ENCODE results near the gene ITK. TPM values are rescaled to one million over a fixed set of nuclear protein-coding genes. Genes with fewer than 3 reads are reported as not detected.

Gene ITK
- polyA plus RNA-seq, 1 donor (not counting 4 experiments of a cell fraction or from before 2014, with no cell fraction given): not detected

- dilution Hi-C loops (cut with MboI; ENCODE audit: extremely low pct_ligation_motif_present, low sequenced_read_pairs): no loop called here
- no peaks in the 10 kb centered on the region for H3K27me3 ChIP-seq (ENCODE audit: control insufficient read depth, extremely low read depth, insufficient read depth, low read length)
- no peak for FAIRE-seq
Observed at GRCh38 chr5:157279605-157280239, 99.1 kb downstream of the ITK start.

GRCh38 chr5:157280927-157281326, 100.3 kb downstream of the ITK start:
- dilution Hi-C loops (cut with MboI; ENCODE audit: extremely low pct_ligation_motif_present, low sequenced_read_pairs): no loop called here
- Histone ChIP-seq H3K27ac (ENCODE audit: control insufficient read depth, insufficient read depth, low read length) (no peak overlapping the region), H3K4me1 (ENCODE audit: control insufficient read depth, extremely low read depth, insufficient read depth, low read length) (no peaks in the 10 kb centered on the region), H3K4me3 (ENCODE audit: control insufficient read depth in 2 of 3, extremely low read depth in 1 of 3, insufficient read depth in 2 of 3, low read depth in 1 of 3, low read length in 3 of 3) (no peak overlapping the region), H3K9ac (ENCODE audit: control insufficient read depth, extremely low read depth, insufficient read depth, low read length) (no peak overlapping the region), H3K79me2 (ENCODE audit: control insufficient read depth, insufficient read depth, low read length) (no peaks in the 10 kb centered on the region), H3K36me3 (ENCODE audit: control insufficient read depth in 2 of 2, extremely low read depth in 1 of 2, insufficient read depth in 2 of 2, low read length in 2 of 2) (no peaks in the 10 kb centered on the region), H3K9me3 (ENCODE audit: control insufficient read depth, low read depth, low read length) (no peaks in the 10 kb centered on the region), H3K9me1 (ENCODE audit: control insufficient read depth, extremely low read depth, insufficient read depth, low read length) (no peaks in the 10 kb centered on the region), H3K27me3 (ENCODE audit: control insufficient read depth, extremely low read depth, insufficient read depth, low read length) (no peaks in the 10 kb centered on the region), H4K20me1 (ENCODE audit: control insufficient read depth, extremely low read depth, insufficient read depth, low read length) (no peaks in the 10 kb centered on the region), H3K4me2 (ENCODE audit: control insufficient read depth, extremely low read depth, insufficient read depth, low read depth, low read length) (no peak overlapping the region), H2AFZ (ENCODE audit: control insufficient read depth, low read length) (no peak overlapping the region)
- TF ChIP-seq CTCF (optimal IDR thresholded peaks at IDR 0.05 in 1 of 3, IDR thresholded peaks at IDR 0.05 in 1 of 3, conservative IDR thresholded peaks at IDR 0.05 in 1 of 3; ENCODE audit: extremely low read depth in 1 of 3, insufficient read depth in 2 of 3, low read length in 3 of 3) (no peak), EZH2 (IDR thresholded peaks at IDR 0.05; ENCODE audit: low read length) (no peak)
- DNase-seq (ENCODE audit: low read depth, low spot score) (no peak), FAIRE-seq (no peak)

More at GRCh38 chr5:157279605-157280239, 99.1 kb downstream of the ITK start:
- Histone ChIP-seq H3K4me2 (ENCODE audit: control insufficient read depth, extremely low read depth, insufficient read depth, low read depth, low read length) (no peak overlapping the region), H3K9me3 (ENCODE audit: control insufficient read depth, low read depth, low read length) (no peaks in the 10 kb centered on the region), H4K20me1 (ENCODE audit: control insufficient read depth, extremely low read depth, insufficient read depth, low read length) (no peaks in the 10 kb centered on the region), H3K4me3 (ENCODE audit: control insufficient read depth in 2 of 3, extremely low read depth in 1 of 3, insufficient read depth in 2 of 3, low read depth in 1 of 3, low read length in 3 of 3) (no peak overlapping the region), H3K36me3 (ENCODE audit: control insufficient read depth in 2 of 2, extremely low read depth in 1 of 2, insufficient read depth in 2 of 2, low read length in 2 of 2) (no peaks in the 10 kb centered on the region), H3K4me1 (ENCODE audit: control insufficient read depth, extremely low read depth, insufficient read depth, low read length) (no peaks in the 10 kb centered on the region), H3K9ac (ENCODE audit: control insufficient read depth, extremely low read depth, insufficient read depth, low read length) (no peak overlapping the region), H3K9me1 (ENCODE audit: control insufficient read depth, extremely low read depth, insufficient read depth, low read length) (no peaks in the 10 kb centered on the region), H2AFZ (ENCODE audit: control insufficient read depth, low read length) (no peak overlapping the region), H3K27ac (ENCODE audit: control insufficient read depth, insufficient read depth, low read length) (no peak overlapping the region), H3K79me2 (ENCODE audit: control insufficient read depth, insufficient read depth, low read length) (no peaks in the 10 kb centered on the region)
- DNase-seq (ENCODE audit: low read depth, low spot score): no peak
- no peak for TF ChIP-seq CTCF (optimal IDR thresholded peaks at IDR 0.05 in 1 of 3, IDR thresholded peaks at IDR 0.05 in 1 of 3, conservative IDR thresholded peaks at IDR 0.05 in 1 of 3; ENCODE audit: extremely low read depth in 1 of 3, insufficient read depth in 2 of 3, low read length in 3 of 3)
- no peak for TF ChIP-seq EZH2 (IDR thresholded peaks at IDR 0.05; ENCODE audit: low read length)
